HG03558 (cell line): ENCODE results near the gene SCAANT1.

ENCODE experiments used
- ATAC-seq: cut with Tn5 transposase; IDR thresholded peaks from one replicate; pipeline ENCODE4 v1.9.1; 2021; ENCODE audit warnings: moderate number of reproducible peaks; ENCODE audit not compliant: unreplicated experiment; ENCODE audit errors: extremely low read depth

The SCAANT1 gene

DNA sequence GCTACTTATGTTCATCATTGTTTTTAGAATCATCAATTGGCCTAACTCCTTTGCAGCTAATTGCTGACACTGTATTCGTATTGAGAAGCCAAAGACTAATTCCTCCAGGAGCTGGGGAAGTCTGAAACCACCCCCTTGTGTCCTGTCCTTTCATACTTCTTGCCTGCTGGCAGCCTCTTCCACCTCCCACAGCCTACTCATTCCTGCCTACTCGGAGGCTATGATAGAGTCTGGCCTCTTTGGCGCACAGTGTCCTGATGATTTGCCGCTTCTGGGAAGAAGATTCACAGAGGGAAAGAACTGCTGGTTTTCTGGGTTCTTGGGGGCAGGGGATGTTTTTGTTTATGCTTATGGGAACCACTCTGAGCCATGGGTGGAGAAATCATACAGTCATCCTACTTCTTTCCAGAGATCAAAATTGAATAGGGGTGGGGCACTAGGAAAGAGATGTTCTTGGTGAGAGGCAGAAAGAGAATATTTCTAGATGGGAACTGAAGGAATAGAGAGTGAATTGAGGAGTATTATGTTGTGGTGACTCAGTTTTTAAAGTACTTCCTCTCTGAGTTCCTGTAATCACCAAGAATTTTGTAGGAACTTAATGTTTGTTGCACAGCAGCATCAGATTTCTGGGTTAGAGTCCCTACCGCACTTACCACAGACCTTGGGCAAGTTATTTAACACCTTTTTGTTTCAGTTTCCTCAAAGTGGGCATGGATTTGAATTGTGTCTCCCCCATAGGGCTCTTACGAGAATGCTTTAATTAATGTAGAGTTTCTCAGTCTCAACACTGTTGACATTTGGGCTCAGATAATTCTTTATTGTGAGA, 22.1 kb upstream of the SCAANT1 start:
- ATAC-seq = no peak

DNA sequence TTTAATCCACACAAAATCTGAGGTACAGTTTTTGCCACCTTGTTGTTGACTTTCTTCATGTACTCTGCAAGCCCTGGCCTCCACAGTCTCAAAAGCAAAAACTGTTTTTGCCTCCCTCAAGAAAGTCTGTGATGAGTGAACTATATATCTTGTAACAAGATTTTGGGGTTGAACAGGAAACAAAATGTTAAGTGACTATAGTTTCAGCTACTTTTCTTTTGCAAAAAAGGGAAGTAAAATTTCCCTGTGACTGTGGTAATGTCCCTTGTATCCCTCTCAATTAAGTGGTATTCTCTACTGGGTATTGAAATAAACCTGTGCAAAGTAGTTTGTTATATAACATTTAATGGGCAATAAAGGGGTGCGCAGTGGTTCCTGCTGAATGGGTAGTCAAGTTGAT, 21.3 kb upstream of the SCAANT1 start:
- ATAC-seq = peak; percentile 53

DNA sequence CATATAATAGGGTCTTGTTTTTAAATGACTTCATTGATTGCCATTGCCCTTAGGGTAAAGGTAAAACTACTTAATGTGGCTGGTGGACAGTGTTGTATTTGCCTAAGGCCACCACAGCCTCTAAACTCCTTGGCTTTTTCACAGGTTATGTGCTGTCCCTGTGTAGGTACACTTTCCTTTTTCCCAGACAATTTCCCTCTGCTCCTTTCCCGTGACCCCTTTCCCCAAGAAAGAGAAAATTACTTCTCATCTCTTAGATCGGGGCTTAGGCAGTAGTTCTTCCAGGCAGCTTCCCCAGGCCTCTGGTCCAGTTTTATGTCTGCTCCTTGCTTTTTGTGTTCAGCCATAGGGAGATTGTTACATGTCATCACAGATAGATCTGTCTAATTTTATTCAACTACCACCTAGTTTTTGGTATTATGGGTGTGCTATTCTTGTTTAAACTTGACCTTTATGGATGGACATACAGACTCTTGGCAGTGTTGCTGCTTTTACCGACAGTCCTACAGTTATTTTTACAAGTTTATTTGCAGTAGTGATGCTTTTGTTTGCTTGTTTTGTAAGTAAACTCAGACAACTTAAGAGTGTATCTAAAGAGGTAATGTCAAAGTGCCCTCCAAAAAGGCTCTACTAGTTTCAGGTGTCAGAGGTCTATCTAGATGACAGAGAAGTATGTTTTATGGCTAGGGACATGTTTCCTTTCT, 20.5 kb upstream of the SCAANT1 start:
- no peak for ATAC-seq

DNA sequence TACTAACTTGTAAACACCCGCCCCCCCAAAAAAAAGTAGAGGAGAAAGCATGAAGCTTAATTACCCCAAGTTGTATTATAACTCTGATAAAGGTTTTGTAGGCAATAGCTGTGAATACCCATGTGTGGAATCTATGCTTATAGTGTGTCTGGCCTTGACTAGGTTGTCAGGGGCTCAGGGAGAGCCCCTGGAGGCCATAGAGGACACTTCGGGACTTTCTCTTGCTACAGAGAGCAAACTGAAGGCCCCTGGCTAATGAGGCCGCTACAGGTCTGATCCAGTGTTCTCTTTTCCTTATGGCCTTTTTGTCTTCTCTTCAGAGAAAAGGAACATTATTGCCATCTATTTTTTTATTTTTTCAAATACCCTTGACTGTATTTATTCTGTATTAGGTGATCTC, 19.1 kb upstream of the SCAANT1 start:
- no peak for ATAC-seq

DNA sequence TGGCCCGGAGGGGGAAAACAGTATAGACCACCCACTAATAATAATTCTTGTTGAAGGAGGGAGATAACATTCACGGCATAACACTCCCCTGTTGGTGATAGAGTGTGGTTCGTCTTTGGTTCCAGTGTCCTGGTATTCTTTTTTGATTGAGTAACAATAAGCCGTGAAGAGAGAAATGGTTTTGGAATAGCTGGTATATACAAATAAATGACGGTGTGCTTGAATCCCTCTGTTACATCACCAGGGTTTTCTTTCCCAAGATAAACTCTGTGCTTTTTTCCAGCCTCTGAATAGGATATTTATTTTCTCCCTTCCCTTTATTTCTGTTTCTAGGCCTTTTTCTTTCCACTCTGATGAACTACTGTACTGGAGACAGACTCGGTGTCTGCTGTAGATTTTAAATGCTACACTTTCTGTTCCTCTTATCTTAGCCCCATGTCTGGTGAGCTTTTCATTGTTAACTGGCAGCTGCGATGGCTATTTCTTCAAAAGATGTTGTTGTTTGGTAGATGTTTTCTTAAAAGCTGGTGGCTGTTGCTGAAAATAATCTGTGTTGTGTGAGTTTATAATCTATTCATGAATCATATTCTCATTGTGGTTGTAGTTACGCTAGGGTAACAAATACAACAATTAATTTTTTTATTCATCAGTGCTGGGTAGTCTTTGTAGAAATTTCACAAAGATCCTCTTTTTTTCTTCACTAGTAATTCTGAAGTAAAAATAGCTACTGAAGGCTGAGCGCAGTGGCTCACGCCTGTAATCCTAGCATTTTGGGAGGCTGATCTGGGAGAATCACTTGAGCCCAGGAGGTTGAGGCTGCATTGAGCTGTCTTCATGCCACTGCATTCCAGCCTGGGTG, 15.5 kb upstream of the SCAANT1 start:
- peak; percentile 66 for ATAC-seq

DNA sequence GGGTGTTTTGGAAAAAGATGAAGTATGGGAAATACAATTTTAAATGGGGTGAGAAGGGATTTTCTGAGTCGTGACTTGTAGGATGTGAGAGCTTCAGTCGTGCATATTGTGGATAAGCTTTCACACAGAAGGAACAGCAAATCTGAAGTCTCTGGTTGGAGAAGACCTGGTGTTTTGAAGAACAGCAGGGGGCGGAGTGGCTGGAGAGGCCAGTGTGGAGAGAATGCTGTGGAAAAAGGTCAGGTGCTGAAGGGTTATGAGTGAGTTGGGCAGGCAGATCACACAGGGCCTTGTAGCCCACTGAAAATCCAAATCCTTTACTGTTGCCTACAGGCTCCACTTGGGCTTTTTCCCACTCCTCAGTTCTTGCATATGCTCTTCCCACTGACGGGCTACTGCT, 14.1 kb upstream of the SCAANT1 start:
- no peak for ATAC-seq

DNA sequence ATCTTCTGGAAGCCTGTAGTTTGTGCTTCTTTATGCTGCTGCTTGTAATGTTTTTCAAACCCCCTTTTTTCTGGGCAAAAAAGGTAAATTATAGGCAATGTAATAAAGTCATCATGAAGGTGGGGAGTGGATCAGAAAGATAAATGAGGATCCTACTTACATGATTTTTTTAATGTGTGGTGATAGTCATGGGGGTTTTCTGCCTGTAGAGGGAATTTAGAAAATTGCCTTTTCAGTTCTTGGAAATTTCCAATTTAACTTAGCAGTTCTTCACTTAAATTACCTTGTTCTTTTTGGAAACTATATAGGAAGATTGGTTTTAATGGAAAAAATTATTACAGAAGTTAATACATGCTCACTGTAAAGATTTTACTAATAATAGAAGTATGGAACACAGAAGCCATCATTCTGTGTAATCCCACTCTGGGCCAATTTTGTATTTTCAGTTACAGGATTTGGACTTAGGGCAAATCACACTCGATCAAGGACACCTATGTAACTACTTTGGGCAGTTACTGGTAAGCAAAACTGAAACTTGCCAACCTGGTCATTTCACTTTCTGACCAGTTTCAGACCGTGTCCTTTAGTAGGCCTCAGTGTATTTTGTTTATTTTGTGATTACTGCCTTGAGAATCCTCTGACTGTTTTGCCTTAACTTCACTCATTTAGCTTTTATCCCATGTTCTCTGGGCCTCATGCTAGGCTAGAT, 10.5 kb upstream of the SCAANT1 start:
- no peak for ATAC-seq

DNA sequence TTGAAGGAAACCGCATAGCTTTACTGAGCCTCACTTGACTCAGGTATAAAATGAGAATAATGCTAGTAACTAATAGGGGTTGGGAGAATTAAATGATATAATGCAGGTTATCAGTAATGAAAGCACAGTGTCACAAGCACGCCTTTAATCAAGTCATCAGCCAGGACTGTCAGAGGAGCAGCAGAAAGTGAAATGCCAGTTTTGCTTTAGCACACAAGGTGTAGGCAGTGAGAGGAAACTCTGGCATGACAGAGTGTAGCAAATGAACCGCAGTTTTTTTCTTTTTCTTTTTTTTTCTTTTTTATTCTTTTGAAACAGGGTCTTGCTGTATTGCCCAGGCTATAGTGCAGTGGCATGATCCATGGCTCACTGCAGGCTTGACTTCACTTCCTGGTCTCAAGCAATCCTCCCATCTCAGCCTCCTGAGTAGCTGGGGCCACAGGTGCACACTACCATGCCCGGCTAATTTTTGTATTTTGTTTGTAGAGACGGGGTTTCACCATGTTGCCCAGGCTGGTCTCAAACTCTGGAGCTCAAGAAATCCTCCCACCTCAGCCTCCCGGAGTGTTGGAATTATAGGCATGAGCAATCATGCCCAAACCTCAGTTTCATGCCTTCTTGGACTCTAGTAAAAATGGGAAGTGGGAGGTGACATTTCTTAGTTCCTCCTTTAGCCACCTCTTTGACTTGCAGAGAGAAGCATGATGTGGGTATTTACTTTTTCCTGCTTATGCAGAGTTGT, 9.7 kb upstream of the SCAANT1 start:
- peak; percentile 69 for ATAC-seq

DNA sequence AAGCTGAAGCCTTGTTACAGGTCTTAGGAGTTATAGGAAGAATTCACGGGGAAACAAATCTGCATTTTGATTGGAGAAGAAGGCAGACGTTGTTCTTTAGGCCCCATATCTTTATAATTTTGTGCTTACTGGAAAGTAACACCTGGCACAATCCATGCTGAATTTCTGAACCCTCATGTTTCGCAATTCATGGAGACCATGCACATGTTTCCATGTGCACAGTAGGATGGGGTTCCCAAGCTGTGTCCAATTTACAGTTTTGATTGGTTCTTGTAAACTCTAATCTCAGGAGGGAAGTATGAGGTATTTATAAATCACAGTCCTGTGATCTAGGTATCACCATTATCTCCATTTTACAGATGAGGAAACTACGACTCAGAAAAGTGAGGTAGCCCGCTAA, 7.8 kb upstream of the SCAANT1 start:
- ATAC-seq = no peak

DNA sequence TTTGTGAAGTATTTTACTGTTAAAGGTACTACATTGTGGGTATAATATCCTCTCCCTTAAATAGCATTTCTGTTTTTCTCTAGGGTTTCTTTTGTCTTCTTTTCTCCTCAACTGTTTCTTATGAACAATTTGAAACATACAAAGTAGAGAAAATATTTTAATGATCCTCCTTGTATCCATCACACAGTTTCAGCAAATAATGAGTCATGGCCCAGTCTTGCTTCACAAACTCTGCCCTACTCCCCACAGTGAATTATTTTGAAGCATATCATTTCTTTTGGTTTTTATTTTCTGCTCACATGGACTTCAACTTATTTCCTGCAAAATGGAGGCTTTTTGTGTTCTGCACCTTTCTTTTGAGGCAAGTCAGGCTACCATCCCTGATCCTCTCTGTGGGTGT, 6.1 kb upstream of the SCAANT1 start:
- no peak for ATAC-seq

DNA sequence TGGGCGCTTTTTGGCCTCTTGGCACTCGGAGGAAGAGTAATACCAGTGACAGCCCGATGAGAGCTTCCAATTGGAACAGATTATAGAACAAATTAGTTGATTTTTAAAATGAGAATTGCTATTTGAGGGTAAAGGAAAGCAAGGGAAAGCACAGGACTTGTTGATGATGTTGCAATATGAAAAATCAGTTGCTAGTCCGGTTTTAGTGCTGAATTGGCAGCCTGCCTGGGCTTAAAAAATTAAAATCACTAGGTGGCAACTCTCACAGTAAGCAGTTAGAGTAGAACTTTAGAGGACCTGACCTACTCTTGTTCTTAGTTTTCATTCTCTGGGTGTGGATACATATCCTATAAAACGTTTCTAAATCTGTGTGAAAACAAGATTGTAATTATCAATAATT, 2.1 kb upstream of the SCAANT1 start:
- no peak for ATAC-seq

DNA sequence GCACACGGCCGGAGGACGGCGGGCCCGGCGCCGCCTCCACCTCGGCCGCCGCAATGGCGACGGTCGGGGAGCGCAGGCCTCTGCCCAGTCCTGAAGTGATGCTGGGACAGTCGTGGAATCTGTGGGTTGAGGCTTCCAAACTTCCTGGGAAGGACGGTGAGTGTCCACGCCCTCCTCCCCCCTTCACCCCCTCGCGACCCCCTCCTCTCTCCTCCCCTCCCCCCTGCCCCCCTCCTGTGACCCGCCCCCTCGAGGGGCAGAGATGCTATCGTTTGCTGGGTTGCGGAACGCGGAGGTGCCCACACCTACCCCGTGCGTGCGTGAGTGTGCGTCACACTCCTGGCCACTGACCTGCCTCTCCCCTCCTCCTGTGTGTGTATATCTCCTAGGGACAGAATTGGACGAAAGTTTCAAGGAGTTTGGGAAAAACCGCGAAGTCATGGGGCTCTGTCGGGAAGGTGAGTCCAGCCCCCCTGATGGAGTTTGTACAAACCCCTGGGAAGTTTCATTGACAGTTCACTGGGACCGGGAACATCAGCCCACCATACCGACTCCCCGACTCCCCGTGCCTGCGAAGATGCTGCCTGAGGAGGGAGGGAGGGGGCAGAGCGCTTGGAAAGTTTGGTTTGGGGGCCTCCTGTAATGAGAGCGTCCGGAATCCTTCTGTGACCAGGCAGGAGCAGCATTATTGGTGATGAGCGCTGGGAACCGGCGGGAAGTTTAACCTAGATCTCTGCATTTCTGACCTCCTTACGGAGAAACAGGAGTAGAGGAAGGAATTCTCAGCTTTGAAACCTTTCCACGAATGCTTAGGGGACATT, 795 bp upstream of the SCAANT1 start:
- ATAC-seq = peak; percentile 13

DNA sequence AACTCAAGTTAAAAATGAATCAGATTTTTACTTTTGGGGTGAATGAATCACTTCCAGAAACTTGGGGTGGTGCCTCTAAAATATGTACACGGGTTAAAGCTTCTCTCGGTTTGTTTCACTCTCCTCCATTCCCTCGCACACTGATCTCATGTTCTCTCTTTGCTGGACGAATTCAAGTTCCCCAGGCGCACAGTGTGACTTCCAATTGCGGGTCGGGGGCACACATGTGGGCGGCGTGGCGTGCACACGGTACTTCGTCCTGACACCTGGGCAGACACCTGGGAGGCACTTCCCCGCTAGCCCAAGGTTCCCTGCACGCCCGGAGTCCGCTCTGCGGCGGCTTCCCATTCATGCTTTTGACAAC, 692 bp downstream of the SCAANT1 start:
- ATAC-seq = no peak

DNA sequence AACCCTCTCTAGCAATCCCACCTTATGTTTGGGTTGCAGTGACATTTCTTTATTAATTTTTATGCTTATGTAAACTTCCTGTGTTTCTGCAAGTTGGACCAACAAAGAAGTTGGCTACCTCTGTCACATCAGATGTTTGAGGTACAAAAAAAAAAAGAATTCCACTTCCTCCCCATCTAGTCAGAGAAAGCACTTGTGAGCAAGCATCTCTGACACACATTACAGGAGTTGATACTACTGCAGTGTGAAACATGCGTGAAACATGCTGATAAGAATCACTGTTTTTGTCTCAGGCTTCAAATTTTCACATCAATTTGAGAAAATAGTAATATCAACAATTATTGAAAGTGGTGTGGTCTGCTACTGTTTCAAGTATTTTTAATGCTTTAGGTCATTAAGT, 1.3 kb downstream of the SCAANT1 start:
- no peak for ATAC-seq

DNA sequence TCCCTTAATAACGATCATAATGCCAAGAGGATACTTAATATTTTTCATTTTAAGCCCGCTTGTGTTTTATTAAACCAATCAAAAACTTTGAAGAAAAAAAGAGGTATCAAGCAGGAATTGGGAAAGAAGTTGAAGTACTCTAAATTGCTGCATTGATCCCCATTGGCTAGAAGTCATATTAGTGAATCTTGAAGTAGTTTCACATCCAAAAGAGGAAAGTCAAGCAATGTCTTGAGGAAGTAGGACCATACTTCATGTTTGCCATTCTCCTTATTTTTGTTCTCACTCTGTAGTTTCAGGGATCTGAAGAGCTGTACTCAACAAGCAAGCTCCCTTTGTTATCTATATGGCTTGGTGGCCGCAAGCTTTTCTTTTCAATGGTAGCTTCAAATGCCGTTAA, 2.2 kb downstream of the SCAANT1 start:
- ATAC-seq = no peak

DNA sequence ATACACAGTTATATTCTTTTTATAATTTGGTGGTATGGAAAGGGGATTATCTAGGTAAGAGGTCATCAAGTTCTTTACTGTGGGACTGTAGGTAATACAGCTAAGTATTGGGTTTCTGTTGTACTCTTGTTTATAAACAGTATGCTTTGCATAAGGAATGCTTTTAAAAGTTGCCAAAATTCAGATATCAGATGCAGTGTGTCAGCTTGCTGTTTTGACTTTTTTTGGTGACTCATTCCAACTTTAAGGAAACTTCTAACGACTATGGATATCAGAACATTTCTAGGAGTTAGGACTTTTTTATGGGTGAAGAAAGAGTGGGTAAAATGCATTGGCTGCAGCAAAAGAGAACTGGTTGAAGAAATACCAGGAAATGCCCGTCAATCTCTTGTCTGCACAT, 2.8 kb downstream of the SCAANT1 start:
- ATAC-seq = no peak

DNA sequence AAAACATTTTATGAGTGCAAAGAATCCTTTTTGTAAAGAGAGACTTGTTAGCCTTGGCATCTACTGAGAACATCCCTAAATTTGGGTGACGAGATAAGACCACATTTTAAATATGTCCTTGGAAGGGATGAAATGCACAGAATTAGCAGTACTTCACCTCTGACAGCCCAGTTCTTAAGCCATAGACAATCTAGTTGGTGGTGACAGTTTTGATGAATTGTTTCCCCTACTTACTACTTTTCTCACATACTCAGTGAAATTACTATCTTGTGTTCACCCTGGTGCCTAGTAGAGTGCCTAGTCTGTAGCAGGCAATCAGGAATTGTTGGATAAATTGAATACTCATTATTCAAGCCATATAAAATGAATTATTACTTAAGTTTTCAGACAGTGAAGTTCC, 3.4 kb downstream of the SCAANT1 start:
- no peak for ATAC-seq

DNA sequence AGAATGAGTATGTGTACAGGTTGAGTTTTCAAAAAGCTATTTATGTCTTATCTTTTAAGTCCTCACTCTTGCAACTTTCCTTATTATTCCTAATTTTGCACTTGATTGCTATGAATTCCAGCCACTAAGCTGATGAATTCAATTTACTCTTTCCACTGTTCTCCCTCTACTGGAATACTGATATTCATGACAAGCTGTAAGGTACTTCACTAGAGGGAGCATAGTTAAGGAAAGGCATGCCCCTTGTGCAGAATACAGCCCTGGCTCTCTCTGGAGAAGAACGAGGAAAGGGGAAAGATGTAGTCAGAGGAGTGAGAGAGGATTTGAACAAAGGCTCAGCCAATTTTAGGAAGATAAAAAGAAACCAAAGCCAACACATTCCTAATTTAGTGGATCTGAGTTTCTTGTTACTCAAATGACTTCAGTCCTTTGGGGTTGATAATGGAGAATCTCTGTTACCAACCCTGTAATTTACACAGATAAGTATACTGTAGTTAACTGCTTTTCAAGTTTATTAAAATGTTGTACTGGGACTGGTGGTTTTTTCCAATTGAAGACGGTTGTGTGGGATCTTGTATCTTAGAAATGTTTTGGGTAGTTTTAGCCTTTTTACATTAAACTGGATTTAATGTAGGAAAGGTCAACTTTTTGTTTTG, 4.0 kb downstream of the SCAANT1 start:
- ATAC-seq = no peak
